Trophoblast cell (in vitro differentiated cells and primary cell): ENCODE data around the gene HINT1.
"Not testable (repeated sequence)": the region's sequence is repeated elsewhere in the genome, so short reads cannot be mapped to it uniquely, and the experiment has no call there.

Experiments used
- DNase-seq, 2 donors: peaks; one replicate each; pipeline ENCODE4 v3.0.0-alpha.2; 2016
- H2AFZ ChIP-seq: 2 replicates; pipeline ENCODE4 v1.6.1; 2013; ENCODE audit warnings: low read length, moderate library complexity, mild to moderate bottlenecking; ENCODE audit not compliant: insufficient read depth, poor library complexity
- H2AK5ac ChIP-seq: 2 replicates; pipeline ENCODE4 v1.6.1; 2013; ENCODE audit warnings: mild to moderate bottlenecking, low read length
- H2BK120ac ChIP-seq: 2 replicates; pipeline ENCODE4 v1.6.1; 2013; ENCODE audit warnings: low read length, mild to moderate bottlenecking, moderate library complexity; ENCODE audit not compliant: insufficient read depth, poor library complexity
- H2BK12ac ChIP-seq: 2 replicates; pipeline ENCODE4 v1.6.1; 2013; ENCODE audit warnings: mild to moderate bottlenecking, low read length, moderate library complexity
- H2BK5ac ChIP-seq: 2 replicates; pipeline ENCODE4 v1.6.1; 2013; ENCODE audit warnings: low read length, low read depth, moderate library complexity, mild to moderate bottlenecking; ENCODE audit not compliant: poor library complexity
- H3K14ac ChIP-seq: 2 replicates; pipeline ENCODE4 v1.6.1; 2013; ENCODE audit warnings: mild to moderate bottlenecking, low read length
- H3K18ac ChIP-seq: 2 replicates; pipeline ENCODE4 v1.6.1; 2013; ENCODE audit warnings: mild to moderate bottlenecking, low read length
- H3K23ac ChIP-seq: 2 replicates; pipeline ENCODE4 v1.6.1; 2013; ENCODE audit warnings: low read length
- H3K27ac ChIP-seq: 2 replicates; pipeline ENCODE4 v1.5.1; 2013; ENCODE audit warnings: low read depth, mild to moderate bottlenecking, inconsistent platforms, low read length, moderate library complexity
- H3K27me3 ChIP-seq: 2 replicates; pipeline ENCODE4 v1.6.1; 2013; ENCODE audit warnings: inconsistent platforms, mild to moderate bottlenecking, low read length, moderate library complexity; ENCODE audit not compliant: insufficient read depth
- H3K36me3 ChIP-seq, 2 experiments: 1 replicate in 1 of 2; 2 replicates in 1 of 2; pipeline ENCODE4 v1.6.1; 2013; ENCODE audit warnings: low read length in 2 of 2, mild to moderate bottlenecking in 2 of 2, moderate library complexity in 1 of 2; ENCODE audit not compliant: insufficient read depth in 2 of 2, control insufficient read depth in 1 of 2
- H3K4ac ChIP-seq: 2 replicates; pipeline ENCODE4 v1.6.1; 2013; ENCODE audit warnings: low read depth, mild to moderate bottlenecking, low read length, moderate library complexity
- H3K4me1 ChIP-seq, 2 experiments: 1 replicate in 1 of 2; 2 replicates in 1 of 2; pipeline ENCODE4 v1.6.1; 2013; ENCODE audit warnings: low read length in 2 of 2, mild to moderate bottlenecking in 2 of 2, moderate library complexity in 1 of 2; ENCODE audit not compliant: insufficient read depth in 2 of 2, control insufficient read depth in 1 of 2
- H3K4me2 ChIP-seq: 2 replicates; pipeline ENCODE4 v1.6.1; 2013; ENCODE audit warnings: inconsistent platforms, mild to moderate bottlenecking, low read length, moderate library complexity
- H3K4me3 ChIP-seq: 2 replicates; pipeline ENCODE4 v1.5.1; 2013; ENCODE audit warnings: mild to moderate bottlenecking, low read depth, low read length, inconsistent platforms
- H3K79me1 ChIP-seq: one replicate; pipeline ENCODE4 v1.6.1; 2013; ENCODE audit warnings: low read length
- H3K79me2 ChIP-seq: 2 replicates; pipeline ENCODE4 v1.6.1; 2013; ENCODE audit warnings: low read length, mild to moderate bottlenecking; ENCODE audit not compliant: control insufficient read depth, insufficient read depth, poor library complexity
- H3K9ac ChIP-seq: 2 replicates; pipeline ENCODE4 v1.6.1; 2013; ENCODE audit warnings: mild to moderate bottlenecking, low read length
- H3K9me3 ChIP-seq: 2 replicates; pipeline ENCODE4 v1.6.1; 2013; ENCODE audit warnings: low read depth, mild to moderate bottlenecking, control low read depth, inconsistent platforms, low read length; ENCODE audit not compliant: insufficient read depth
- H4K12ac ChIP-seq: 2 replicates; pipeline ENCODE4 v1.6.1; 2013; ENCODE audit warnings: low read depth, mild to moderate bottlenecking, low read length, moderate library complexity
- H4K8ac ChIP-seq: 2 replicates; pipeline ENCODE4 v1.6.1; 2013; ENCODE audit warnings: low read depth, mild to moderate bottlenecking, low read length, moderate library complexity
- H4K91ac ChIP-seq: one replicate; pipeline ENCODE4 v1.6.1; 2013; ENCODE audit warnings: low read depth, mild to moderate bottlenecking, low read length, moderate library complexity
- WGBS: extraction: QIAGEN DNeasy Blood & Tissue Kit; methylation state at CpG from one replicate; pipeline ENCODE4 v1.1.7; 2013; ENCODE audit warnings: missing lambda C conversion rate; ENCODE audit not compliant: insufficient read length, insufficient coverage; ENCODE audit errors: extremely low coverage; 5-methylcytosine and 5-hydroxymethylcytosine counted together

HINT1 gene

GRCh38 chr5:131138406-131138805 is 26.6 kb downstream of the HINT1 start:
- not testable (repeated sequence) for DNase-seq, H3K23ac ChIP-seq, H3K14ac ChIP-seq, H2BK120ac ChIP-seq, H2BK5ac ChIP-seq, H3K36me3 ChIP-seq, H3K27me3 ChIP-seq, H2BK12ac ChIP-seq, H3K79me1 ChIP-seq, H3K18ac ChIP-seq, H4K8ac ChIP-seq, H3K27ac ChIP-seq, H3K4me1 ChIP-seq, H3K9me3 ChIP-seq, H4K91ac ChIP-seq, H2AK5ac ChIP-seq, H3K4ac ChIP-seq, H2AFZ ChIP-seq, H3K4me3 ChIP-seq, H3K9ac ChIP-seq, H3K79me2 ChIP-seq, H3K4me2 ChIP-seq, H4K12ac ChIP-seq
- no CpG with 5 or more reads among the region's 5 CpGs for WGBS

- not testable (repeated sequence) for H2BK12ac ChIP-seq, H3K23ac ChIP-seq, H3K27ac ChIP-seq, H4K12ac ChIP-seq, H3K4me3 ChIP-seq, DNase-seq, H2AK5ac ChIP-seq, H4K8ac ChIP-seq, H3K27me3 ChIP-seq, H3K9ac ChIP-seq, H3K4ac ChIP-seq, H3K79me1 ChIP-seq, H3K4me1 ChIP-seq, H2BK5ac ChIP-seq, H3K18ac ChIP-seq, H3K14ac ChIP-seq, H3K79me2 ChIP-seq, H4K91ac ChIP-seq, H3K9me3 ChIP-seq, H2BK120ac ChIP-seq, H3K36me3 ChIP-seq, H3K4me2 ChIP-seq, H2AFZ ChIP-seq
- WGBS, result no CpG with 5 or more reads among the region's 2 CpGs
Observed at GRCh38 chr5:131133091-131133490, 32.0 kb downstream of the HINT1 start.

GRCh38 chr5:131129306-131129705 is 35.8 kb downstream of the HINT1 start:
- H3K4me2 ChIP-seq, result no peak overlapping the region
- H4K8ac ChIP-seq, result no peak overlapping the region
- H3K4me3 ChIP-seq, result no peak overlapping the region
- H3K9ac ChIP-seq, result no peak overlapping the region
- no peak overlapping the region for H3K27ac ChIP-seq
- no peak overlapping the region for H2BK120ac ChIP-seq
- no peak overlapping the region for H4K12ac ChIP-seq
- no peaks in the 10 kb centered on the region for H3K9me3 ChIP-seq
- H3K23ac ChIP-seq, result no peak overlapping the region
- no peak overlapping the region for H2AK5ac ChIP-seq
- no peaks in the 10 kb centered on the region for H3K27me3 ChIP-seq
- H3K4me1 ChIP-seq, result no peaks in the 10 kb centered on the region
- H2BK12ac ChIP-seq, result no peak overlapping the region
- no peak overlapping the region for H3K4ac ChIP-seq
- WGBS, result no CpG with 5 or more reads among the region's 4 CpGs
- no peaks in the 10 kb centered on the region for H3K79me2 ChIP-seq
- no peak overlapping the region for H4K91ac ChIP-seq
- no peak for DNase-seq
- H2BK5ac ChIP-seq, result no peak overlapping the region
- no peaks in the 10 kb centered on the region for H3K79me1 ChIP-seq
- H3K36me3 ChIP-seq, result no peaks in the 10 kb centered on the region
- no peak overlapping the region for H3K14ac ChIP-seq
- no peak overlapping the region for H3K18ac ChIP-seq
- no peak overlapping the region for H2AFZ ChIP-seq

- H3K9ac ChIP-seq, H3K4me2 ChIP-seq, H3K9me3 ChIP-seq, H3K14ac ChIP-seq, DNase-seq, H3K18ac ChIP-seq, H3K4me1 ChIP-seq, H4K91ac ChIP-seq, H3K27ac ChIP-seq, H4K8ac ChIP-seq, H3K79me2 ChIP-seq, H3K27me3 ChIP-seq, H2BK120ac ChIP-seq, H2BK5ac ChIP-seq, H3K23ac ChIP-seq, H2AFZ ChIP-seq, H2AK5ac ChIP-seq, H3K36me3 ChIP-seq, H2BK12ac ChIP-seq, H4K12ac ChIP-seq, H3K79me1 ChIP-seq, H3K4ac ChIP-seq, H3K4me3 ChIP-seq: not testable (repeated sequence)
- WGBS, result no CpG with 5 or more reads among the region's 2 CpGs
Observed at GRCh38 chr5:131127244-131127643, 37.8 kb downstream of the HINT1 start.
